HepG2 (cell line): Measurements from ENCODE around the gene HDGF. TPM values are rescaled to one million over a fixed set of nuclear protein-coding genes. Genes with fewer than 3 reads are reported as not detected.

Experiments
- CBFB ChIP-seq: sonication (generic); formaldehyde crosslinking; IDR thresholded peaks from 2 replicates; pipeline ENCODE4 v1.4.0; 2020; ENCODE audit warnings: missing genetic modification reagents
- DMAP1 ChIP-seq: IDR thresholded peaks from 2 replicates; pipeline ENCODE4 v1.6.1; 2016
- HDAC2 ChIP-seq: sonication (generic); formaldehyde crosslinking; IDR thresholded peaks from 2 replicates; pipeline ENCODE4 v1.4.0; 2020; ENCODE audit warnings: missing genetic modification reagents
- HOXD1 ChIP-seq: sonication (generic); formaldehyde crosslinking; IDR thresholded peaks from 2 replicates; pipeline ENCODE4 v1.5.0; 2020; ENCODE audit warnings: missing genetic modification reagents
- IKZF4 ChIP-seq: sonication (generic); formaldehyde crosslinking; IDR thresholded peaks from 2 replicates; pipeline ENCODE4 v1.5.1; 2020; ENCODE audit warnings: borderline replicate concordance, mild to moderate bottlenecking, low read depth, missing genetic modification reagents; ENCODE audit errors: not compliant biosample characterization
- MYC ChIP-seq: sonication (generic); formaldehyde crosslinking; IDR thresholded peaks from 2 replicates; pipeline ENCODE4 v1.9.0; 2021; ENCODE audit warnings: missing genetic modification reagents, borderline replicate concordance
- NFYB ChIP-seq: sonication (generic); formaldehyde crosslinking; IDR thresholded peaks from 2 replicates; pipeline ENCODE4 v1.4.0; 2020; ENCODE audit warnings: missing genetic modification reagents
- SAFB2 ChIP-seq: sonication (generic); formaldehyde crosslinking; IDR thresholded peaks from 2 replicates; pipeline ENCODE4 v1.5.1; 2020; ENCODE audit warnings: missing genetic modification reagents, low read depth, mild to moderate bottlenecking, borderline replicate concordance
- ZBTB7A ChIP-seq: sonication (generic); formaldehyde crosslinking; IDR thresholded peaks from 2 replicates; pipeline ENCODE4 v1.8.0; 2022; ENCODE audit warnings: mild to moderate bottlenecking, missing genetic modification reagents
- ZNF430 ChIP-seq: sonication (generic); formaldehyde crosslinking; IDR thresholded peaks from 2 replicates; pipeline ENCODE4 v1.9.0; 2021; ENCODE audit warnings: mild to moderate bottlenecking, missing genetic modification reagents
- ZNF660 ChIP-seq: sonication (generic); formaldehyde crosslinking; IDR thresholded peaks from 2 replicates; pipeline ENCODE4 v1.5.1; 2020; ENCODE audit warnings: mild to moderate bottlenecking, low read depth, missing genetic modification reagents, borderline replicate concordance
- ZNF768 ChIP-seq: sonication (generic); formaldehyde crosslinking; IDR thresholded peaks from 2 replicates; pipeline ENCODE4 v1.4.0; 2020; ENCODE audit warnings: missing genetic modification reagents
- ZNF839 ChIP-seq: sonication (generic); formaldehyde crosslinking; IDR thresholded peaks from 2 replicates; pipeline ENCODE4 v1.4.0; 2020; ENCODE audit warnings: missing genetic modification reagents, mild to moderate bottlenecking, borderline replicate concordance
- ZZZ3 ChIP-seq: sonication (generic); formaldehyde crosslinking; IDR thresholded peaks from 2 replicates; pipeline ENCODE4 v1.4.0; 2020; ENCODE audit warnings: missing genetic modification reagents, mild to moderate bottlenecking, borderline replicate concordance
- polyA plus RNA-seq, 8 experiments: library from polyadenylated mRNA; depleted of rRNA in 3 of 8; stranded (reverse) in 7 of 8; unstranded in 1 of 8; fragments of >200 nt; fragmentation: Illumina TruSeq in 4 of 8; extraction: Trizol in 4 of 8; gene quantifications; 2 replicates each; pipeline versions ENCODE4 v1.2.1 to v1.2.3, GENCODE V29; 2011 to 2016; ENCODE audit warnings: low read depth in 4 of 8, missing spikeins in 1 of 8, mixed read lengths in 1 of 8; ENCODE audit not compliant: insufficient read depth in 1 of 8
- total RNA-seq, 5 experiments: library from RNA; depleted of rRNA; stranded (reverse); fragments of >200 nt; fragmentation: Illumina TruSeq; extraction: Trizol; gene quantifications; 2 replicates each; pipeline ENCODE4 v1.2.3, GENCODE V29; 2016; ENCODE audit warnings: low read depth in 1 of 5
- TF ChIP-seq, protein P1 (sequence below): sonication (generic); formaldehyde crosslinking; IDR thresholded peaks from 2 replicates; pipeline ENCODE4 v1.5.1; 2020; ENCODE audit warnings: mild to moderate bottlenecking, missing genetic modification reagents, borderline replicate concordance
- TF ChIP-seq, protein P2 (sequence below): sonication (generic); formaldehyde crosslinking; IDR thresholded peaks from 2 replicates; pipeline ENCODE4 v1.4.0; 2020; ENCODE audit warnings: missing genetic modification reagents, borderline replicate concordance
- TF ChIP-seq, protein P3 (sequence below): sonication (generic); formaldehyde crosslinking; IDR thresholded peaks from 2 replicates; pipeline ENCODE4 v1.5.1; 2020; ENCODE audit warnings: missing genetic modification reagents, mild to moderate bottlenecking, borderline replicate concordance
- TF ChIP-seq, protein P4 (sequence below): sonication (generic); formaldehyde crosslinking; IDR thresholded peaks from 2 replicates; pipeline ENCODE4 v1.4.0; 2020; ENCODE audit warnings: missing genetic modification reagents, borderline replicate concordance
- TF ChIP-seq, protein P5 (sequence below): sonication (generic); formaldehyde crosslinking; IDR thresholded peaks from 2 replicates; pipeline ENCODE4 v1.8.0; 2022; ENCODE audit warnings: mild to moderate bottlenecking, missing genetic modification reagents; ENCODE audit not compliant: insufficient replicate concordance

HDGF gene
- total and polyA plus RNA-seq, 2 of the 13 experiments (the other 11 are each of a cell fraction or from before 2014, with no cell fraction given) = 156 to 196 TPM

DNA sequence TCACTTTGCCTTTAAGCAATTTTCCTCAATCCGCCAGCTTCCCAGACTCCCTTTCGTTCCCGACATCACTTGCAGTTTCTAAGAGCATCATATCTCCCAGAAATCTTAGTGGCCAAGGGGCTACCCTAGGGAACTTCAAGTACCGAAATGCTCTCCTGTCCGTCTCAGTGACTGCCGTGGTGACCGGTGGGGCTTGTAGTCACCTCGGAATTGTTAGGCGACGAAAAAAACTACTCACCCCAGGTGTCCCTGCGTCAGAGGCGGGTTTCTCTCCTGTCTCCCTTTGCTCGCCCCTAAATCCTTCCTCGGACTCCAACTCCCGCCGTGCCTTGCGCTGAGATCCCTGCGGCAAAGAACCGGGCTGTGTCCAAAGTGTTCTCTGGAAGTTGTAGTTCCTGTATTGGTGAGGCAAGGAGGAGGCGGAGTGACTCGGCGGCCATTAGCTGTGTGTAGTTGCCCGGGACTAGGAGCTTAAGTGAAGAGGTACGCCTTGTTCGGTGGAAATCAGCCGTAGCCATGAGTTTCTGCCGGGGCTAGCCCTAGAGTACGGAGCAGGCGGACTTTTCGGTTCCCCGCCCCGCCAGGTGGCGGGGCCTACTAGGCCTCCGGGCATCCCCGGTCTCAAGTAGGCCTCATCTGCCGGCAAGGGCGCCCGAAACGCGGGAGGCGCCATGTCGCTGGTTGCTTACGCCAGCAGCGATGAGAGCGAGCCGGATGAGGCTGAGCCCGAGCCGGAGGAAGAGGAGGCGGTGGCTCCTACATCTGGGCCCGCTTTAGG is 15.8 kb upstream of the HDGF start, which contains the start of gene PRCC (continued):
- TF ChIP-seq, protein P1, sequence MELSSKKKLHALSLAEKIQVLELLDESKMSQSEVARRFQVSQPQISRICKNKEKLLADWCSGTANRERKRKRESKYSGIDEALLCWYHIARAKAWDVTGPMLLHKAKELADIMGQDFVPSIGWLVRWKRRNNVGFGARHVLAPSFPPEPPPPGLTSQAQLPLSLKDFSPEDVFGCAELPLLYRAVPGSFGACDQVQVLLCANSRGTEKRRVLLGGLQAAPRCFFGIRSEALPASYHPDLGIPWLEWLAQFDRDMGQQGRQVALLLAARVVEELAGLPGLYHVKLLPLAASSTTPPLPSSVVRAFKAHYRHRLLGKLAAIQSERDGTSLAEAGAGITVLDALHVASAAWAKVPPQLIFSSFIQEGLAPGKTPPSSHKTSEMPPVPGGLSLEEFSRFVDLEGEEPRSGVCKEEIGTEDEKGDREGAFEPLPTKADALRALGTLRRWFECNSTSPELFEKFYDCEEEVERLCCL (CRISPR knock-in tag) = peak; percentile 37; the same call in 1 of the 2 replicates
- TF ChIP-seq, protein P2, sequence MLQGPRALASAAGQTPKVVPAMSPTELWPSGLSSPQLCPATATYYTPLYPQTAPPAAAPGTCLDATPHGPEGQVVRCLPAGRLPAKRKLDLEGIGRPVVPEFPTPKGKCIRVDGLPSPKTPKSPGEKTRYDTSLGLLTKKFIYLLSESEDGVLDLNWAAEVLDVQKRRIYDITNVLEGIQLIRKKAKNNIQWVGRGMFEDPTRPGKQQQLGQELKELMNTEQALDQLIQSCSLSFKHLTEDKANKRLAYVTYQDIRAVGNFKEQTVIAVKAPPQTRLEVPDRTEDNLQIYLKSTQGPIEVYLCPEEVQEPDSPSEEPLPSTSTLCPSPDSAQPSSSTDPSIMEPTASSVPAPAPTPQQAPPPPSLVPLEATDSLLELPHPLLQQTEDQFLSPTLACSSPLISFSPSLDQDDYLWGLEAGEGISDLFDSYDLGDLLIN (CRISPR knock-in tag) = peak; percentile 83; the same call in 1 of the 2 replicates
- TF ChIP-seq IKZF4 = peak; percentile 23
- TF ChIP-seq, protein P3, sequence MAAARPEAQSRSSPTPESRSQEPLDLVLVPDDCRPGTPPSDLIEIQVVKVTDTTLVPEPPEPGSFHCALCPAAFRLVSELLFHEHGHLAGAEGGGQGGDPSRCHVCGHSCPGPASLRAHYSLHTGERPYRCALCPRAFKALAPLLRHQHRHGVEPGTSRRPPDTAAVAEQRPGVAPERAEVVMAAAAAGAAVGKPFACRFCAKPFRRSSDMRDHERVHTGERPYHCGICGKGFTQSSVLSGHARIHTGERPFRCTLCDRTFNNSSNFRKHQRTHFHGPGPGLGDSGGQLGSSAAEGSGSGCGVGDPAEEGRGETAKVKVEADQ = no peak
- peak; percentile 47; the same call in 1 of the 2 replicates for TF ChIP-seq ZBTB7A
- peak; percentile 46; the same call in 1 of the 2 replicates for TF ChIP-seq ZZZ3 (CRISPR knock-in tag)
- TF ChIP-seq HOXD1 = 0 out of 2 replicates have a peak, but pooled peaks have one; percentile 72
- peak; percentile 83 for TF ChIP-seq ZNF768 (CRISPR knock-in tag)
- TF ChIP-seq, protein P4, sequence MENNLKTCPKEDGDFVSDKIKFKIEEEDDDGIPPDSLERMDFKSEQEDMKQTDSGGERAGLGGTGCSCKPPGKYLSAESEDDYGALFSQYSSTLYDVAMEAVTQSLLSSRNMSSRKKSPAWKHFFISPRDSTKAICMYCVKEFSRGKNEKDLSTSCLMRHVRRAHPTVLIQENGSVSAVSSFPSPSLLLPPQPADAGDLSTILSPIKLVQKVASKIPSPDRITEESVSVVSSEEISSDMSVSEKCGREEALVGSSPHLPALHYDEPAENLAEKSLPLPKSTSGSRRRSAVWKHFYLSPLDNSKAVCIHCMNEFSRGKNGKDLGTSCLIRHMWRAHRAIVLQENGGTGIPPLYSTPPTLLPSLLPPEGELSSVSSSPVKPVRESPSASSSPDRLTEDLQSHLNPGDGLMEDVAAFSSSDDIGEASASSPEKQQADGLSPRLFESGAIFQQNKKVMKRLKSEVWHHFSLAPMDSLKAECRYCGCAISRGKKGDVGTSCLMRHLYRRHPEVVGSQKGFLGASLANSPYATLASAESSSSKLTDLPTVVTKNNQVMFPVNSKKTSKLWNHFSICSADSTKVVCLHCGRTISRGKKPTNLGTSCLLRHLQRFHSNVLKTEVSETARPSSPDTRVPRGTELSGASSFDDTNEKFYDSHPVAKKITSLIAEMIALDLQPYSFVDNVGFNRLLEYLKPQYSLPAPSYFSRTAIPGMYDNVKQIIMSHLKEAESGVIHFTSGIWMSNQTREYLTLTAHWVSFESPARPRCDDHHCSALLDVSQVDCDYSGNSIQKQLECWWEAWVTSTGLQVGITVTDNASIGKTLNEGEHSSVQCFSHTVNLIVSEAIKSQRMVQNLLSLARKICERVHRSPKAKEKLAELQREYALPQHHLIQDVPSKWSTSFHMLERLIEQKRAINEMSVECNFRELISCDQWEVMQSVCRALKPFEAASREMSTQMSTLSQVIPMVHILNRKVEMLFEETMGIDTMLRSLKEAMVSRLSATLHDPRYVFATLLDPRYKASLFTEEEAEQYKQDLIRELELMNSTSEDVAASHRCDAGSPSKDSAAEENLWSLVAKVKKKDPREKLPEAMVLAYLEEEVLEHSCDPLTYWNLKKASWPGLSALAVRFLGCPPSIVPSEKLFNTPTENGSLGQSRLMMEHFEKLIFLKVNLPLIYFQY (CRISPR knock-in tag) = peak; percentile 23; the same call in 1 of the 2 replicates
- peak; percentile 72; the same call in 1 of the 2 replicates for TF ChIP-seq CBFB (CRISPR knock-in tag)
- peak; percentile 67 for TF ChIP-seq MYC (CRISPR knock-in tag)
- TF ChIP-seq ZNF660 = peak; percentile 30; the same call in 1 of the 2 replicates
- TF ChIP-seq NFYB (CRISPR knock-in tag) = peak; percentile 57
- peak; percentile 74 for TF ChIP-seq DMAP1 (CRISPR knock-in tag)
- 0 out of 2 replicates have a peak, but pooled peaks have one; percentile 20 for TF ChIP-seq ZNF430
- TF ChIP-seq SAFB2 (CRISPR knock-in tag) = peak; percentile 52; the same call in 1 of the 2 replicates
- no peak for TF ChIP-seq ZNF839 (CRISPR knock-in tag)
- peak; percentile 7; the same call in 1 of the 2 replicates for TF ChIP-seq HDAC2 (CRISPR knock-in tag)
- TF ChIP-seq, protein P5, sequence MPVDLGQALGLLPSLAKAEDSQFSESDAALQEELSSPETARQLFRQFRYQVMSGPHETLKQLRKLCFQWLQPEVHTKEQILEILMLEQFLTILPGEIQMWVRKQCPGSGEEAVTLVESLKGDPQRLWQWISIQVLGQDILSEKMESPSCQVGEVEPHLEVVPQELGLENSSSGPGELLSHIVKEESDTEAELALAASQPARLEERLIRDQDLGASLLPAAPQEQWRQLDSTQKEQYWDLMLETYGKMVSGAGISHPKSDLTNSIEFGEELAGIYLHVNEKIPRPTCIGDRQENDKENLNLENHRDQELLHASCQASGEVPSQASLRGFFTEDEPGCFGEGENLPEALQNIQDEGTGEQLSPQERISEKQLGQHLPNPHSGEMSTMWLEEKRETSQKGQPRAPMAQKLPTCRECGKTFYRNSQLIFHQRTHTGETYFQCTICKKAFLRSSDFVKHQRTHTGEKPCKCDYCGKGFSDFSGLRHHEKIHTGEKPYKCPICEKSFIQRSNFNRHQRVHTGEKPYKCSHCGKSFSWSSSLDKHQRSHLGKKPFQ (CRISPR knock-in tag) = no peak
